T47D (cell line): ENCODE measurements around the gene CRISPLD2.

ENCODE experiments used
- DNase-seq, 2 experiments: peaks; one replicate each; pipeline versions ENCODE4 v3.0.0 to v3.0.0-alpha.2; 2011 to 2012; ENCODE audit warnings: low read depth in 1 of 2, low spot score in 1 of 2
- JUND ChIP-seq: IDR thresholded peaks from 2 replicates; pipeline ENCODE4 v1.6.1; 2012; ENCODE audit warnings: low read depth
- in situ Hi-C: cut with HindIII; loops from 2 replicates; pipeline ENCODE4 v1.10.0; 2016; ENCODE audit warnings: low sequenced_read_pairs, low pct_unique_long_range_greater_than_20kb

Gene CRISPLD2

DNA sequence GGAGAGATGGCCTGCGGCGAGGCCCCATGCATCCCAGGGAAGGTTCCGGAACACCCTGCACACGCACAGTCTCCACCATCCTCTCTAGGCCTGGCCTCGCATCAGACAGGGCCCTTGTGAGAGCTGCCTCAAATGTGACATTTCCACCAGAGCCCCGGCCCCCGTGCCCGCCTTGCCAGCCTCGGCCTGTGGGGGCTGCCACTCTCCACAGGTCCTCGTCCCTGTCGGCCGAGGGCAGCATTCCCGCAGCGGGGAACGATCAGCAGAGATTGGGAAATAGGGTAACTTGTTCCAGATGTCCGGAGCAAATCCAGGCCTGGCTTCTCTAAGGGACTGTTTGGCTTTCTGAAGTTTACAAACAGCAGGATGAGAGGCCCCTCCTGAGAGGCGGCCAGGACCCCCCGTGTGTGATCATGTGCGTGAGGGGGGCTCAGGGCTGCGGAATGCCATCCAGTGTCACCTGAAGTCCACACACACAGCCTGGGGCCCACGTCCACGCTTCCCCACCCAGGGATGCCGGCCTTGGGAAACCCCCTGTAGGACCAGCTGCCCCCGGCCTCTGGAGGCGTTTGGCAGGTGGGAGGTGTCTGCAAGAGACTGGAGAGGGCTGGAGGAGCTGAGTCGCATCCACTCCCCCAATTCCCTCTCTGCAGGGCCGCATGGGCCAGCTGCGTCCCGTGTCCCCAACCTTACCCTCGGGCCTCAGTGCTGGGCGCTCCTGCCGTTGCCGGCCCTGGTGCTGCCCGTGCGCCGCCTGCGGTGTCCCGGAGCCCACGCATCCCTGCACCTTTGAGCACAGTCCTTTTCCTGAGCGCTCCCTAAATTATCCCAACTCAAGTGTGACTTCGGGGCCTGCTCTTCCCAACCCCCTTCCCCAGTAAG is 121.1 kb downstream of the CRISPLD2 start:
- DNase-seq: no peak
- in situ Hi-C loops: no loop called here
- no peak for TF ChIP-seq JUND

DNA sequence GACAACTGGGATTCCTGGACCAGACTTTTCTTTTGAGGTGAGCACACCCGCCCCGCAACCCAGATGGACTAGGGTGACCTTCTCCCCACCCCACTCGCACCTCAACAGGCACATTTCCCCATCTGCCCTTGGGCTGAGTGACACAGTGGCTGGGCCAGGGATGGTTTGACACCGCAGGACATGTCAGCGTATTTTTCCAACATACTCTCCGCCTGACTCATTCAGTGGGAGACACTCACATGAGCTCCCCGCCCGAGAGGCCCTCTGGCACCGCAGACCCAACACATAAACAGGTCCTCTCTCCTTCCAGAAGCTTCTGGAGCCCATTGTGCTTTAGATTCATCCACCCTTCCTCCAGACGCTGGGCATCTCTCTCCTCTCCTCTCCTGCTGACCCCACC is 122.1 kb downstream of the CRISPLD2 start:
- DNase-seq: no peak
- in situ Hi-C loops: no loop called here
- TF ChIP-seq JUND: no peak

DNA sequence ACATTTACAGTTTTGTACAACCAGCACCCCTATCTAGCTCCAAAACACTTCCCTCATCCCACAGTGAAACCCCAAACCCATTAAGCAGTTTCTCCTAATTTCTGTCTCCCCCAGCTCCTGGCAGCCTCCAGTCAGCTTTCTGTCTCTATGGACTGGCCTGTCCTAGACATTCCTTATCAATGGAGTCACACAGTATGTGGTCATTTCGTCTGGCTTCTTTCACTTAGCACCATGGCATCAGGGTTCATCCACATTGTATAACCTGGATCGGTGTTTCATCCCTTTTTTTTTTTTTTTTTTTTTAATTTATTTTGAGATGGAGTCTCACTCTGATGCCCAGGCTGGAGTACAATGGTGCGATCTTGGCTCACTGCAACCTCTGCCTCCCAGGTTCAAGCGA is 123.0 kb downstream of the CRISPLD2 start:
- no peak for DNase-seq
- in situ Hi-C loops: no loop called here
- no peak for TF ChIP-seq JUND

DNA sequence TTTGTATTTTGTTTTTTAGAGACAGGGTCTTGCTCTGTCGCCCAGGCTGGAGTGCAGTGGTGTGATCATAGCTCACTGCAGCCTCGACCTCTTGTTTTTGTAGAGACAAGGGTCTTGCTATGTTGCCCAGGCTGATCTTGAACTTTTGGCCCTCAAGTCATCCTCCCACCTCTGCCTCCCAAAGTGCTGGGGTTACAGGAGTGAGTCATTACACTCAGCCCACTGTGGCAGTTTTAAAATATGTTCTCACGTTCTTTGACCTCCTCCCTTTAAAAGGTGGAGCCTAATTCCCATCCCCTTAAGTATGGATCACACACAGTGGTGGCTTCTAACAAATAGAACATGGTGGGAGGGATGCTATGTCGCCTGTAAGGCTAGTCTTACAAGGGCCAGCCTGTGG is 123.8 kb downstream of the CRISPLD2 start:
- in situ Hi-C loops: no loop called here
- no peak for TF ChIP-seq JUND
- no peak for DNase-seq

DNA sequence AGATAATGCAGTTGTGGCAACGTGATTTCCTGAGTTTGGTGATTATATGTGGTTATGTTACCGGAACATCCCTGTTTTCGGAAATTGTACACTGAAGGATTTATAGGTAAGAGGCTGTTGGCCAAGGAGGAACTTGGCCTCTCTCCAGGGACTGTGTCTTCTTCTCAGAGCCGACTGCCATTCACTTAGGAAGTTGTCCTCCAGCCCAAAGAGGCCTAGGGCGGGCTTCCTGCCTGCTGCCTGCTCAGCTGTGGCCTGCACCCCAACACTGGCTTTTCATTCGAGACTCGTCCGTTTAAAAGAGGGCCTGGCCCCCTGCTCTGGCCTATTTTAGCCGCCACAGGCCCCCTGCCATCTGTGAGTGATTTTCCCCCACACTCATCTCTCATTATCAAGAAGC is 127.2 kb downstream of the CRISPLD2 start:
- no peak for TF ChIP-seq JUND
- peak in 1 of 2 experiments; percentile 52 for DNase-seq
- in situ Hi-C loops: no loop called here

DNA sequence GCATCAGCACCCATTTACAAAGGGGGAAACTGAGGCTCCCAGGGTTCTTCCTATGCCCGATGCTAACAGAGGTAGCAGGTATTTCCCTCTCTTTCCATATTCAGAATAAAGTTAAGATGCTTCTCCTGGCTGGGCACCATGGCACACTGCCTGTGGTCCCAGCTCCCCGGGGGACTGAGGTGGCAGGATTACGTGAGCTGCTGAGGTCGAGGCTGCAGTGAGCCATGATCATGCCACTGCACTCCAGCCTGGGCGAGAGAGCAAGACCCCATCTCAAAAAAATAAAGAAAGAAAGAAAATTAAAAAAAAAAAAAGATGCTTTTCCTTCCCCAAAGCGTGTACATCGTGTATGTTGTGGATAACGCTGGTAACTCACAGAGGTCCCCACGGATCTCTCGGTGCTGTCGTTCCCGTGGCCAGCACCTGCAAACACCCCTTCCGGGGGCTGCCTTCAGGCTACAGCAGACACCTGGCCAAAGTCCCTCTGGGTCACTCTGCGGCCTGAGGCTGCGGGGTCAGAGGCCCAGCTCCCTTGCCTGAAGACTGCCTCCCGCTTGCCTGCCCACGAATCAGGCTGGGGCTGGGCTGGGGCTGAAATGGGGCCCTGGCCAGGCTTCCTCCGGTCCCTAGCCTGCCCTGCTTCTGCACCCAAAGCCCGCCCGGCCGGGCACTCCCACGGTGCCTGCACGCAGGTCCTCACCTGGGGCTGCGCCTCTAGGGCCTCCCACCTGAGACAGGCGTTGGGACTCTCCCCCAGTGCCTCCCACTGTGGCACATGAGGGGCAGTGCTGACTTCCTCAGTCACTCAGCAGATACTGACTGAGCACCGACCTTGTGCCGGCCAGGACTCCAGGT is 128.4 kb downstream of the CRISPLD2 start:
- in situ Hi-C loops: no loop called here
- no peak for TF ChIP-seq JUND
- no peak for DNase-seq

DNA sequence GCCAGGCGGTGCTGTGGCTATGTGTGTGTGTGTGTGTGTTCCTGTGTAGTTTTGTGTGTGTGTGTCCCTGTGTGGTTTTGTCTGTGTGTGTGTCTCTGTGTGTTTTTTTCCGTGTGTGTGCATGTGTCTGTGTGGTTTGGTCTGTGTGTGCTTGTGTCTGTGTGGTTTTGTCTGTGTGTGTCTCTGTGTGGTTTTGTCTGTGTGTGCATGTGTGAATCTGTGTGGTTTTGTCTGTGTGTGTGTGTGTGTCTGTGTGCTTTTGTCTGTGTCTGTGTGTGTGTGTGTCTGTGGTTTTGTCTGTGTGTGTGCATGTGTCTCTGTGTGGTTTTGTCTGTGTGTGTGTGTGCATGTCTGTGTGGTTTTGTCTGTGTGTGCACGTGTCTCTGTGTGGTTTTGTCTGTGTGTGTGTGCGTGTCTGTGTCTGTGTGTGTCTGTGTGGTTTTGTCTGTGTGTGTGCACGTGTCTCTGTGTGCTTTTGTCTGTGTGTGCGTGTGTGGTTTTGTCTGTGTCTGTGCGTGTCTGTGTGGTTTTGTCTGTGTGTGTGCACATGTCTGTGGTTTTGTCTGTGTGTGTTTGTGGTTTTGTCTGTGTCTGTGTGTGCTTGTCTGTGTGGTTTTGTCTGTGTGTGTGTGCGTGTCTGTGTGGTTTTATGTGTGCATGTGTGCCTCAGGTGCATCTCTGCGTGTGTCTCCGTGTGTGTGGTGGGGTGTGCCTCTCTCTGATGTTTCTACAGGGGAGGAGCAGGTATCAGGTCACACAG is 129.2 kb downstream of the CRISPLD2 start:
- no peak for TF ChIP-seq JUND
- in situ Hi-C loops: no loop called here
- DNase-seq: no peak

DNA sequence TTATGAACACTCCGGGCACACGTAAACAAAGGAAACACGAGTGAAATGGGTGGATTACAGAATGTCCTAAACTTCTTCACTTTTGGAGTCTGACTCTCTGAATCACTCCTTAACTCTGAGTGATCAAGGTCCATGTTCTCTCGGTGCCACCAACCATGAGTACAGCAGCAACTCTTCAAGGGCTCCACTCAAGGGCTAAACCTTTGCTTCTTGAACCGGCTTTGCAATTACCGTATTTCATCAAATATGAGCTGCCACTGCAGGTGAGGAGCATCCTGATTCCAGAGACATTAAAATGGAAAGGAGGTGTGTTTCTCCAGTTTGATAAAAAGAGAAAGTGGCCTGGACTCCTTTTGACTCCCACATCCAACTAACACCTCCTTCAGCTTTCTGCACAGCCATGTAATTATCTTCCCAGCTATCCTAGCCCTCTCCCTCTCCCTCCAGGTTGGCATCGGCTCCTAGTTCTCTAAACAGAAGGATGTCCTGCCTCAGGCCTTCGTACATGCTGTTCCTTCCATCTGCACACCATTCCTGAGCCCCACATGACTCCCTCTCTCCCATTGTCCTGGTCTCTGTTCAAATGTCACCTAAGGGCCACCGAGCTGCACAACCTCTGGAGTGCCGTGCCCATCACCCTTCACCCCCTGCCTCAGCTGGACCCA is 130.1 kb downstream of the CRISPLD2 start:
- in situ Hi-C loops: no loop called here
- DNase-seq: peak in 1 of 2 experiments; percentile 68

DNA sequence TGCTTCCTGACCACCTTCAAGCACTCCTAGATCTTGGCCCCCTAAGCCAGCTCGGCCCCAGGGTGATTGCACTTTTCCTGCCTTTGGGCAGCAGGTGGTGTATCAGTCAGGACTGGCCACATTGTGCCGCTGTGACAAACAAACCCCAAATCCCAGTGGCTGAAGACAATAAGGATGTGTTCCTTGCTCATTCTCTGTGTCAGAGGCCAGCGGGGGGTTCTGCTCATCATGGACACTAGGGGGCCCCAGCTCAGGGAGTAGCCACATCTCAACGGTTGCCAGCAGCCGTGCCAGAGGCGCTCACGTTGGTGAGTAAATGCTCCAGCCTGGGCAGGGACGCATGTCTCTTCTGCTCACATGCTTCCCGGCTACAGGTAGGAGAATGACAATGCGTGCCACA is 131.1 kb downstream of the CRISPLD2 start:
- in situ Hi-C loops: no loop called here
- peak in 1 of 2 experiments; percentile 56 for DNase-seq
- no peak for TF ChIP-seq JUND

More for the DNA sequence above, 130.1 kb downstream of the CRISPLD2 start:
- no peak for TF ChIP-seq JUND

DNA sequence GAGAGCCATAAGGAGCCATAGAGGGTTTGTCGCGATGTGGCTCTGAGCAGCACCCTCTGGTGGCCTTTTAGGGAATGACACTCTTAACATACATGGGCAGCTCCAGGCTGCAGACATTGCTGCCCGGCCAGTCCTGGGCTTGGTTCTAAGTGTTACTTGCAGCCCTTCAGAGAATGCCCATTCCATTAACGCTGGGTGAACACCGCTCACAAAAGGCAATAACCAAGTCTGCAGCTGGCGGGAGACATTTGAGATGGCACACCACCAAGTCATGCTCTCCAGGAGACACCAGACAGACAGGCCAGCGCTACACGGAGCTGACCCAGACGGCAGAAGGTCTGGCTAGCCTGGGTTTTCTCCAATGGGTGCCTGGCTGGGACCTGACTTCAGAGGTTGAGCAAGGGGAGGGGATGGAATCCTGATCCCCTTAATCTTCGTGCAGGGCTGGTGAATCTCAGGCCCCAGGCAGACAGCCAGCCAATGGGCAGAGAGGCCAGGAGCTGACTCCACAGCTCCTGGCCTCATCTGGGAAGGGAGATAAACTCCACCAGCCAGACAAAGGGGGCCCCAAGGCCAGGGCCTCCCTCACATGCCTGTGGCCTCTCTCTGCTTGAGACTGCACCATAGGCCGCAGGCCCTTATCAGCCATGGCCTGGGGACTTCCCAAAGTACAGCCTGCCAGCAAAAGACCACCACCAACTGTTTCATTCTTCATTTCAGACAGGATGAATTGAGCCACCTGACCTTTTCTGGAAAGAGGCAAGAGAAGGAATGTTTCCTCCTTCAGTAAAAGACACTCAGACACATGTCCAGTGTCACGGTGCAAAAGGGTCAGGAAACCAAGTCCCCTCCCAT is 132.8 kb downstream of the CRISPLD2 start:
- TF ChIP-seq JUND: no peak
- in situ Hi-C loops: no loop called here
- DNase-seq: peak; percentile 72 to 88

DNA sequence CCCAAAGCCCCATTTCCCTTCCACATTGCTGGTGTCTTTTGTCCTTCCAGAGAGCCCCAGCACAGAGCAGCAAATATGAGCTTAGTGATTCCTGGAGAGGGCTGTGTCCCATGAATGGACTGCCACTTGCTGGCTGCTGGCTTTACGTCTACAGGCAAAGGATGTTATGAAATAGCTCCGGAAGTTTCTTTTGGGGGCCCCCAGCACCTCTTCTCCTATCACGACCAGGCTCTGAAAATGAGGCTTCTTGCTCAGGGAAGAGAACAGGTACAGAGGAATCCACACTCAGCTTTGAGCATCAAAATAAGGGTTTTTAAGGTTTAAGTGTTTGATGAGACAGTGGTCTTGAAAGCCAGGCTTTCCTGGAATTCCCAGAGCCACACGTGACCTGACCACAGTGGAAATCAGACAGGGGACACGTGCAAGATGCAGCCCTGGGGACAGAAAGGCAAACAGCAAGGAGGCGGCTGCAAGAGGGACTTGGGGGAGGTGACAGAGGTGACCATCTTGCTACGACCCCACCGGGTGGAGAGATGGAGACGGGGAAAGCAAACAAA is 133.5 kb downstream of the CRISPLD2 start:
- no peak for DNase-seq
- in situ Hi-C loops: no loop called here
- no peak for TF ChIP-seq JUND
